Stimulated activated memory B cell treated with anti-CD40 and anti-IgM and Interleukin-4, amounts not matched to agents 10 μg/mL and 1 μg/mL and 100 μg/mL, for 72 hours (primary cell): ENCODE measurements around the gene ZNF74.
"Not testable (repeated sequence)": the region's sequence is repeated elsewhere in the genome, so short reads cannot be mapped to it uniquely, and the experiment has no call there.

ENCODE experiments used
- ATAC-seq: fragments of 150-1000 bp; cut with Tn5 transposase; 2 replicates; pipeline ENCODE4 v1.10.0; 2021
- H3K27ac Mint-ChIP-seq: one replicate; pipeline ENCODE4 v1.8.0; 2022; ENCODE audit warnings: mild to moderate bottlenecking, mixed read lengths
- H3K27me3 Mint-ChIP-seq: one replicate; pipeline ENCODE4 v1.8.0; 2022; ENCODE audit warnings: mixed read lengths
- H3K36me3 Mint-ChIP-seq: one replicate; pipeline ENCODE4 v1.8.0; 2022; ENCODE audit warnings: mixed read lengths
- H3K4me1 Mint-ChIP-seq: one replicate; pipeline ENCODE4 v1.8.0; 2022; ENCODE audit warnings: mixed read lengths
- H3K4me3 Mint-ChIP-seq: one replicate; pipeline ENCODE4 v1.8.0; 2022; ENCODE audit warnings: mild to moderate bottlenecking, moderate library complexity, mixed read lengths
- H3K9me3 Mint-ChIP-seq: one replicate; pipeline ENCODE4 v1.8.0; 2022; ENCODE audit warnings: mixed read lengths

ZNF74 gene

GRCh38 chr22:20403779-20404140 is 9.8 kb downstream of the ZNF74 start:
- Mint-ChIP-seq H3K4me3 (no peak overlapping the region), H3K27ac (no peak overlapping the region)
- no peak for ATAC-seq

GRCh38 chr22:20404881-20405280 is 10.9 kb downstream of the ZNF74 start:
- no peaks in the 10 kb centered on the region for H3K9me3 Mint-ChIP-seq
- peaks cover 39% of the 10 kb centered on the region for H3K36me3 Mint-ChIP-seq
- no peak overlapping the region for H3K27ac Mint-ChIP-seq
- no peak for ATAC-seq
- no peaks in the 10 kb centered on the region for H3K27me3 Mint-ChIP-seq
- peaks cover 2% of the 10 kb centered on the region for H3K4me1 Mint-ChIP-seq
- no peak overlapping the region for H3K4me3 Mint-ChIP-seq

More at GRCh38 chr22:20403779-20404140, 9.8 kb downstream of the ZNF74 start:
- H3K36me3 Mint-ChIP-seq: peaks cover 39% of the 10 kb centered on the region
- H3K27me3 Mint-ChIP-seq: no peaks in the 10 kb centered on the region
- H3K4me1 Mint-ChIP-seq: peaks cover 6% of the 10 kb centered on the region
- H3K9me3 Mint-ChIP-seq: no peaks in the 10 kb centered on the region

GRCh38 chr22:20405291-20405930 is 11.5 kb downstream of the ZNF74 start:
- no peak for ATAC-seq
- Mint-ChIP-seq H3K4me3 (no peak overlapping the region), H3K36me3 (peaks cover 38% of the 10 kb centered on the region), H3K27ac (no peak overlapping the region), H3K27me3 (no peaks in the 10 kb centered on the region), H3K4me1 (no peaks in the 10 kb centered on the region), H3K9me3 (no peaks in the 10 kb centered on the region)

- Mint-ChIP-seq H3K27ac (no peak overlapping the region), H3K4me1 (no peaks in the 10 kb centered on the region), H3K9me3 (no peaks in the 10 kb centered on the region), H3K4me3 (no peak overlapping the region), H3K36me3 (peaks cover 32% of the 10 kb centered on the region), H3K27me3 (no peaks in the 10 kb centered on the region)
- ATAC-seq: no peak
Observed at GRCh38 chr22:20405931-20406685, 12.2 kb downstream of the ZNF74 start.

GRCh38 chr22:20406686-20407408 is 12.9 kb downstream of the ZNF74 start:
- Mint-ChIP-seq H3K27ac (no peak overlapping the region), H3K36me3 (peaks cover 32% of the 10 kb centered on the region), H3K9me3 (no peaks in the 10 kb centered on the region), H3K4me1 (no peaks in the 10 kb centered on the region), H3K4me3 (no peak overlapping the region), H3K27me3 (no peaks in the 10 kb centered on the region)
- ATAC-seq: no peak

GRCh38 chr22:20407829-20408228 is 13.9 kb downstream of the ZNF74 start:
- no peak for ATAC-seq

GRCh38 chr22:20408891-20409290 is 14.9 kb downstream of the ZNF74 start:
- Mint-ChIP-seq H3K36me3 (peaks cover 23% of the 10 kb centered on the region), H3K27me3 (no peaks in the 10 kb centered on the region), H3K9me3 (no peaks in the 10 kb centered on the region), H3K4me3 (no peak overlapping the region), H3K4me1 (peaks cover 6% of the 10 kb centered on the region), H3K27ac (no peak overlapping the region)
- no peak for ATAC-seq

More at GRCh38 chr22:20407829-20408228, 13.9 kb downstream of the ZNF74 start:
- H3K4me1 Mint-ChIP-seq: peaks cover 2% of the 10 kb centered on the region
- H3K27ac Mint-ChIP-seq: no peak overlapping the region
- H3K36me3 Mint-ChIP-seq: peaks cover 32% of the 10 kb centered on the region
- H3K9me3 Mint-ChIP-seq: no peaks in the 10 kb centered on the region
- H3K4me3 Mint-ChIP-seq: no peak overlapping the region
- no peaks in the 10 kb centered on the region for H3K27me3 Mint-ChIP-seq

- ATAC-seq, H3K27ac Mint-ChIP-seq, H3K9me3 Mint-ChIP-seq, H3K27me3 Mint-ChIP-seq, H3K4me1 Mint-ChIP-seq, H3K4me3 Mint-ChIP-seq: not testable (repeated sequence)
- H3K36me3 Mint-ChIP-seq: peaks cover 20% of the 10 kb centered on the region
Observed at GRCh38 chr22:20409385-20409784, 15.4 kb downstream of the ZNF74 start.

GRCh38 chr22:20412474-20413216 is 18.7 kb downstream of the ZNF74 start:
- ATAC-seq: no peak
- Mint-ChIP-seq H3K4me1 (peaks cover 6% of the 10 kb centered on the region), H3K36me3 (no peaks in the 10 kb centered on the region), H3K9me3 (no peaks in the 10 kb centered on the region), H3K27ac (no peak overlapping the region), H3K4me3 (no peak overlapping the region), H3K27me3 (no peaks in the 10 kb centered on the region)

GRCh38 chr22:20413217-20414058 is 19.5 kb downstream of the ZNF74 start:
- Mint-ChIP-seq H3K36me3 (no peaks in the 10 kb centered on the region), H3K4me1 (peaks cover 12% of the 10 kb centered on the region), H3K4me3 (no peak overlapping the region), H3K9me3 (no peaks in the 10 kb centered on the region), H3K27me3 (no peaks in the 10 kb centered on the region), H3K27ac (no peak overlapping the region)
- no peak for ATAC-seq

GRCh38 chr22:20414059-20414440 is 20.1 kb downstream of the ZNF74 start:
- no peak for ATAC-seq
- H3K36me3 Mint-ChIP-seq: no peaks in the 10 kb centered on the region
- H3K4me1 Mint-ChIP-seq: peaks cover 13% of the 10 kb centered on the region
- no peaks in the 10 kb centered on the region for H3K9me3 Mint-ChIP-seq
- no peaks in the 10 kb centered on the region for H3K27me3 Mint-ChIP-seq
- no peak overlapping the region for H3K27ac Mint-ChIP-seq
- H3K4me3 Mint-ChIP-seq: no peak overlapping the region

- ATAC-seq: no peak
- Mint-ChIP-seq H3K27me3 (no peaks in the 10 kb centered on the region), H3K36me3 (no peaks in the 10 kb centered on the region), H3K4me1 (peaks cover 13% of the 10 kb centered on the region), H3K27ac (no peak overlapping the region), H3K4me3 (no peak overlapping the region), H3K9me3 (no peaks in the 10 kb centered on the region)
Observed at GRCh38 chr22:20414450-20414849, 20.5 kb downstream of the ZNF74 start.

- not testable (repeated sequence) for H3K4me3 Mint-ChIP-seq, H3K9me3 Mint-ChIP-seq, H3K36me3 Mint-ChIP-seq, ATAC-seq, H3K27me3 Mint-ChIP-seq, H3K27ac Mint-ChIP-seq
- peaks cover 13% of the 10 kb centered on the region for H3K4me1 Mint-ChIP-seq
Observed at GRCh38 chr22:20415241-20415640, 21.3 kb downstream of the ZNF74 start.

GRCh38 chr22:20415699-20416098 is 21.7 kb downstream of the ZNF74 start:
- H3K27ac Mint-ChIP-seq, H3K27me3 Mint-ChIP-seq, ATAC-seq, H3K36me3 Mint-ChIP-seq, H3K9me3 Mint-ChIP-seq, H3K4me3 Mint-ChIP-seq: not testable (repeated sequence)
- peaks cover 13% of the 10 kb centered on the region for H3K4me1 Mint-ChIP-seq
